Kidney epithelial cell (primary cell): ENCODE results near the gene DNAJC11. TPM values are rescaled to one million over a fixed set of nuclear protein-coding genes. Genes with fewer than 3 reads are reported as not detected.
"Not testable (repeated sequence)": the region's sequence is repeated elsewhere in the genome, so short reads cannot be mapped to it uniquely, and the experiment has no call there.

Experiments used
- DNase-seq: peaks from one replicate; pipeline ENCODE4 v3.0.0-alpha.2; 2010; ENCODE audit warnings: low read depth
- H3K27me3 ChIP-seq: 2 replicates; pipeline ENCODE4 v1.6.0; 2011; ENCODE audit warnings: low read length; ENCODE audit not compliant: control insufficient read depth, insufficient read depth
- H3K36me3 ChIP-seq: 2 replicates; pipeline ENCODE4 v1.5.1; 2011; ENCODE audit warnings: low read length; ENCODE audit not compliant: control insufficient read depth, insufficient read depth
- H3K4me3 ChIP-seq: 2 replicates; pipeline ENCODE4 v1.5.1; 2011; ENCODE audit warnings: low read depth, mild to moderate bottlenecking, control low read depth, low read length
- total RNA-seq: library from RNA; depleted of rRNA; stranded (reverse); fragments of >200 nt; gene quantifications from 2 replicates; pipeline ENCODE4 v1.2.3, GENCODE V29; 2015
- TF ChIP-seq, protein P1 (sequence below): IDR thresholded peaks from 2 replicates; pipeline ENCODE4 v1.5.1; 2011; ENCODE audit warnings: mild to moderate bottlenecking, moderate library complexity, low read length, control low read depth, inconsistent platforms; ENCODE audit not compliant: insufficient read depth, poor library complexity, severe bottlenecking

DNAJC11 gene, protein sequence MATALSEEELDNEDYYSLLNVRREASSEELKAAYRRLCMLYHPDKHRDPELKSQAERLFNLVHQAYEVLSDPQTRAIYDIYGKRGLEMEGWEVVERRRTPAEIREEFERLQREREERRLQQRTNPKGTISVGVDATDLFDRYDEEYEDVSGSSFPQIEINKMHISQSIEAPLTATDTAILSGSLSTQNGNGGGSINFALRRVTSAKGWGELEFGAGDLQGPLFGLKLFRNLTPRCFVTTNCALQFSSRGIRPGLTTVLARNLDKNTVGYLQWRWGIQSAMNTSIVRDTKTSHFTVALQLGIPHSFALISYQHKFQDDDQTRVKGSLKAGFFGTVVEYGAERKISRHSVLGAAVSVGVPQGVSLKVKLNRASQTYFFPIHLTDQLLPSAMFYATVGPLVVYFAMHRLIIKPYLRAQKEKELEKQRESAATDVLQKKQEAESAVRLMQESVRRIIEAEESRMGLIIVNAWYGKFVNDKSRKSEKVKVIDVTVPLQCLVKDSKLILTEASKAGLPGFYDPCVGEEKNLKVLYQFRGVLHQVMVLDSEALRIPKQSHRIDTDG
- total RNA-seq, result 35.6 and 46.7 TPM in 2 replicates

- no peaks in the 10 kb centered on the region for H3K27me3 ChIP-seq
- DNase-seq, result peak; percentile 44
- peak within 1 kb of the TSS; percentile 87 for H3K4me3 ChIP-seq
- TF ChIP-seq, protein P1, sequence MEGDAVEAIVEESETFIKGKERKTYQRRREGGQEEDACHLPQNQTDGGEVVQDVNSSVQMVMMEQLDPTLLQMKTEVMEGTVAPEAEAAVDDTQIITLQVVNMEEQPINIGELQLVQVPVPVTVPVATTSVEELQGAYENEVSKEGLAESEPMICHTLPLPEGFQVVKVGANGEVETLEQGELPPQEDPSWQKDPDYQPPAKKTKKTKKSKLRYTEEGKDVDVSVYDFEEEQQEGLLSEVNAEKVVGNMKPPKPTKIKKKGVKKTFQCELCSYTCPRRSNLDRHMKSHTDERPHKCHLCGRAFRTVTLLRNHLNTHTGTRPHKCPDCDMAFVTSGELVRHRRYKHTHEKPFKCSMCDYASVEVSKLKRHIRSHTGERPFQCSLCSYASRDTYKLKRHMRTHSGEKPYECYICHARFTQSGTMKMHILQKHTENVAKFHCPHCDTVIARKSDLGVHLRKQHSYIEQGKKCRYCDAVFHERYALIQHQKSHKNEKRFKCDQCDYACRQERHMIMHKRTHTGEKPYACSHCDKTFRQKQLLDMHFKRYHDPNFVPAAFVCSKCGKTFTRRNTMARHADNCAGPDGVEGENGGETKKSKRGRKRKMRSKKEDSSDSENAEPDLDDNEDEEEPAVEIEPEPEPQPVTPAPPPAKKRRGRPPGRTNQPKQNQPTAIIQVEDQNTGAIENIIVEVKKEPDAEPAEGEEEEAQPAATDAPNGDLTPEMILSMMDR, result peak; percentile 44
- H3K36me3 ChIP-seq, result no peaks in the 10 kb centered on the region
Observed at GRCh38 chr1:6701437-6702153, at the start of gene DNAJC11. DNAJC11 (minus strand) TSS chr1:6701816; CDS start chr1:6701800, 16 bp downstream.

DNA sequence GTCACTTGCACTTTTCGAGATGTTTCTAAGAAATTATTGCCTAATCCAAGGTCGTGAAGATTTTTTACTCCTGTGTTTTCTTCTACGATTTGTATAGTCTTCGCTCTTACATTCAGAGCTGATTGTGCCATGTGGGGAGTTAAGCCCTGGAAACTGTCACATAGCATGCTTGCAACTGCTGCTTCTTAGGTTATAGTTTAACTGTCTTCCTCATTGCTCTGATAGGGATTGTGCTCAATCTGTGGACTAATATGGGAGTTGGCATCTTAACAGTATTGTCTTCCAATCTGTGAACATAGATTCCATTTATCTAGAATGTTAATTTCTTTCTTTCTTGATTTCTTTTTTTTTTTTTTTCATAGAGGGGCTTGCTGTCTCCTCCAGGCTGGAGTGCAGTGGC is 48.9 kb upstream of the DNAJC11 start:
- H3K27me3 ChIP-seq, result peaks cover 2% of the 10 kb centered on the region
- TF ChIP-seq, protein P1, result no peak
- no peak overlapping the region for H3K4me3 ChIP-seq
- DNase-seq, result no peak
- no peaks in the 10 kb centered on the region for H3K36me3 ChIP-seq

DNA sequence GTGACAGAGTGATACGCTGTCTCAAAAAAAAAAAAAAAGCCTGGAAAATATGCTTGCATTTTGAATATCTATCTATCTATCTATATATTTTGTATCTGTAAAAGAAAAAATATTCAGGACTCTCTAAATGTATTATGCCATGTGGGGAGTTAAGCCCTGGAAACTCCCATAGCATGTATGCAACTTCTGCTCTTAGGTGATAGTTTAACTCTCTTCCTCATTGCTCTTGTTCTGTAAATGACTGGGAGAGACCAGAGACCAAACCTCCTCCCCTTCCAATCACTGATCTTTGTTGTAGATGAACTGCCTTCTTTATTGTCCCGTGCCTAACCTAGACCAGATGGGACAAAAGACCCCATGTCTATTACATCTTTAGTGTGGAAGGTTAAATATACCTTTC is 46.1 kb upstream of the DNAJC11 start:
- no peak for DNase-seq
- peaks cover 2% of the 10 kb centered on the region for H3K27me3 ChIP-seq
- no peak overlapping the region for H3K4me3 ChIP-seq
- TF ChIP-seq, protein P1, result no peak
- H3K36me3 ChIP-seq, result no peaks in the 10 kb centered on the region

DNA sequence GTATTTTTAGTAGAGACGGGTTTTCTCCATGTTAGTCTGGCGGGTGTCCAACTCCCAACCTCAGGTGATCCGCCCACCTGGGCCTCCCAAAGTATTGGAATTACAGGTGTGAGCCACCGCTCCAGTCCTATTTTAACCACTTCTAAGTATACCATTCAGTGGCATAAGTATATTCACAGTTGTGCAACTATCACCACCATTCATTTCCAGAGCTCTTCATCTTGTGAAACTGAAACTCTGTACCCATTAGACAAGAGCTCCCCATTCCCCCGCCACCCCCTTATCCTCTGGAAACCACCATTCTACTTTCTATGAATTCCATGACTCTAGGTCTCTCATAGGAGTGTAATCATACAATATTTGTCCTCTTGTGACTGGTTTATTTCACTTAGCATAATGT is 43.5 kb upstream of the DNAJC11 start:
- peaks cover 2% of the 10 kb centered on the region for H3K27me3 ChIP-seq
- TF ChIP-seq, protein P1, result no peak
- no peak overlapping the region for H3K4me3 ChIP-seq
- no peaks in the 10 kb centered on the region for H3K36me3 ChIP-seq
- no peak for DNase-seq

DNA sequence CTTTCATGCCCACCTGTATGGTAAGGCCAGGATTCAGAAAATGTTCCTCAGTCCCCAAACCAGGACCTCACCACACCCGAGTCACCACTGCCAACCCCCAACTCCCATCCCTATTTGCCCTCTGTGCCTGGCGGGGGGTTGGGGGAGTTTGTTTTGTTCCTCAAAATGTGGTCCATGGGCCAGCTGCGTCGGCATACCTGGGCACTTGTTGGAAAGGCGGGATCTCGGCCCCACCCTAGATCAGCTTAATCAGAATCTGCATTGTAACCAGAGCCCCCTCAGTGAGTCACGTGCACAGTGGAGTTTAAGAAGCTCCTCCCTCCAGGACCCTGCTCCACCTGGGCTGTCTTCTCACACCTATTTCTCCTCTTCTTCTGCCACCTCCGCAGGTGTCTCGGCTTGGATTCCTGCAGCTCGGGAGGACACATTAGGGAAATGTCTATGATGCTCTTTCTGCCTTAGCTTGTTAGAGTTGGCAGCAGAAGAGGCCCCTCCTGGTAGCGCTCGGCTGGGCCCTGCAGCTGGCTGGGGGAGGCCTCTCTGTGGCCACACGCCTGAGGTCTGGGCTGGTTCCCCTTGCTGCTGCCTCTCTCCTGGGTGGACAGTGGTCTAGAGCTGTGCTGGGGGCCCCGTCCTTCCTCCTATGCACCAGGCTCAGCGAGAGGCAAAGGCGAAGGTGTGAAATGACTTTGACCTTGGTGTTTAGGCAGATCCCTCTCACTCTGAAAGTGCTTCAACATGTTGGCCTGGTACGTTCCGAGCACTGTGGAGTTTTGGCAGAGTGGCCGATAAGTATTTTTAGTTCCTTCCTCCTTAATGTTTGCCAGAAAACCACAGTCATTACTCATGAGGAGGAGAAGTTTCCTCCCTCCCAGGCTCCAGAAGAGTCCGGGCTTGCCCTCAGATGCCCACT is 41.8 kb upstream of the DNAJC11 start:
- TF ChIP-seq, protein P1, result no peak
- Histone ChIP-seq H3K27me3 (no peaks in the 10 kb centered on the region), H3K36me3 (no peaks in the 10 kb centered on the region), H3K4me3 (no peak overlapping the region)
- peak; percentile 26 for DNase-seq

- not testable (repeated sequence) for H3K4me3 ChIP-seq, DNase-seq, H3K36me3 ChIP-seq, H3K27me3 ChIP-seq
Observed at GRCh38 chr1:6742676-6743188, 41.1 kb upstream of the DNAJC11 start.
